Activated naive CD8-positive, alpha-beta T cell (primary cell): ENCODE measurements around the gene CALML5.

Experiments used
- H3K27ac Mint-ChIP-seq: one replicate; pipeline ENCODE4 v1.8.0; 2021; ENCODE audit warnings: mixed read lengths
- H3K27me3 Mint-ChIP-seq: one replicate; pipeline ENCODE4 v1.8.0; 2021; ENCODE audit warnings: mixed read lengths
- H3K36me3 Mint-ChIP-seq: one replicate; pipeline ENCODE4 v1.8.0; 2021; ENCODE audit warnings: mixed read lengths
- H3K4me1 Mint-ChIP-seq: one replicate; pipeline ENCODE4 v1.8.0; 2021; ENCODE audit warnings: low read depth, mixed read lengths
- H3K4me3 Mint-ChIP-seq: one replicate; pipeline ENCODE4 v1.8.0; 2021; ENCODE audit warnings: mild to moderate bottlenecking, mixed read lengths
- H3K9me3 Mint-ChIP-seq: one replicate; pipeline ENCODE4 v1.8.0; 2021; ENCODE audit warnings: low read depth, mixed read lengths

The CALML5 gene

DNA sequence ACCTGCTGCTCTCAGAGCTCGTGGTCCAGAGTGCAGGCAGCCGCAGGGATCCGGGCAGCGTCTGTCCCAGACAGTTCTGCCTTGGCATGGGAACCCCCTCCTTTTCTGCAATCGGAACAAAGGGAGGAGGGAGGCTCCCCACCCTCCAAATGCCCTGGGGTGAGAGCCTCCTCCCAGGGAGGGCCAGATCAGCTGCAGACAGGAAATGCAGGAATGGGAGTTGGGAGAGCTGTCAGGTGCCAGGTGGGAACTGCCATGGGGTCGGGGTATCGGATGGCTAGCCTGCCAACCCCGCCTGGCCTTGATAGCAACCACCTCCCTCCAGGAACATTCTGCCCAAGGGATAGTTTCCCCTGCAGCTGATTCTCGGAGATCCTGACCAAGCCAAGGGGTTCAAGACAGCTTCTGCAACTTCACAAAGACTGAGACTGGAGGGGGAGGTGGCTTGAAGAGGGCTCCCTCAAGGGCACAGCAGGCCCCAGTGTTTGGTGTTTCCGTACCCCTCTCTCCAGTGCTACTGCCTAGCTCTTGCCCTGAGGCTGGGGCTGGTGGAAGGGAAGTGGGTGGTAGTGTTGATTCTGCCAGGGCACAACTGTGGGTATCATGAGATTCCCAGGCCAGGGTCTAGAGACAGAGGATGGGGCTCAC lies at the start of gene CALML5:
Gene CALML5 (minus strand): TSS at position 78 of the 648 bp plus-strand sequence. CDS start 132 bp downstream, outside the sequence.
- H3K4me1 Mint-ChIP-seq = peaks cover 12% of the 10 kb centered on the region
- H3K36me3 Mint-ChIP-seq = no peaks in the 10 kb centered on the region
- H3K9me3 Mint-ChIP-seq = no peaks in the 10 kb centered on the region
- H3K27me3 Mint-ChIP-seq = no peaks in the 10 kb centered on the region
- no peak within 1 kb of the TSS for H3K27ac Mint-ChIP-seq
- H3K4me3 Mint-ChIP-seq = no peak within 1 kb of the TSS

GRCh38 chr10:5547931-5548660 lies 48.7 kb upstream of the CALML5 start:
- peaks cover 6% of the 10 kb centered on the region for H3K9me3 Mint-ChIP-seq
- peaks cover 3% of the 10 kb centered on the region for H3K36me3 Mint-ChIP-seq
- no peak overlapping the region for H3K27ac Mint-ChIP-seq
- H3K4me3 Mint-ChIP-seq = no peak overlapping the region
- H3K4me1 Mint-ChIP-seq = peaks cover 26% of the 10 kb centered on the region
- H3K27me3 Mint-ChIP-seq = no peaks in the 10 kb centered on the region

GRCh38 chr10:5547681-5547930 lies 48.2 kb upstream of the CALML5 start:
- H3K36me3 Mint-ChIP-seq = peaks cover 3% of the 10 kb centered on the region
- H3K4me3 Mint-ChIP-seq = no peak overlapping the region
- no peak overlapping the region for H3K27ac Mint-ChIP-seq
- H3K27me3 Mint-ChIP-seq = no peaks in the 10 kb centered on the region
- H3K9me3 Mint-ChIP-seq = peaks cover 9% of the 10 kb centered on the region
- H3K4me1 Mint-ChIP-seq = peaks cover 21% of the 10 kb centered on the region

DNA sequence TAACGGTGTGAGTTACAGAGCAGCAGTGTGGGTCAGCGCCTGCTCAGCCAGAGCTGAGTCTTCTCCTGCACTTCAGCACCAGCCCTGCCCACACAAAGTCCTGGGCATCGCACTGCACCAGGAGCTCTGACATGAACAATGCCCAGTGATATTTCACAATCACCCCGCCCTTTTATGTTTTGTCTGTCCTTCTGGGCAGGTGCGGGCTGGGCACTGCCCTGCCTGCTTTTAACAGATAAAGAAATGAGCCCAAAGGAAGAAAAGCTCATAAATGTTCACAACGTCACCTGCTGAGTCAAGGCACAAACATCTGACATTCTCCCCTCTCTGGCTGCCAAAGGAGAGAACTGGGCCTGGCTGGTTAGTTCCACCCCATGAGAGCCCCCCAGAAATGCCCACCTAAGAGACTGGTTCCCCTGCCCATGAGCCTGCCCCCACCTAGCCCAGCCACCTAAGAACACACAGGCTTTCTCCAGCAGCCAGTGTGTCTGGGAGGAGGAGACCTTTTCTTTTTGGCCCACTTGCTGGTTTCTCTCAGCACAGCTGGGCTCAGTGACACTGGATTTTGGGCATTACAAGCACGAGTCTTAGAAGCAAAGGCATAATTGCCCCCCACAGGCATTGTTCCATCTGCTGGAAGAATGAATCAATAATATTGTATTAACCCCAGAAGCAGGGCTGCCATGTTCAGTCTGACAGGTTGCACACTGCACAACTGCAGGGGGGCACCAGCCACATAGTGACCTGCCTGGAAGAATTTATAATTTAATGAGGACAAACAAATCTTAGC lies 47.7 kb upstream of the CALML5 start:
- Mint-ChIP-seq H3K4me1 (peaks cover 16% of the 10 kb centered on the region), H3K9me3 (peaks cover 12% of the 10 kb centered on the region), H3K27ac (no peak overlapping the region), H3K36me3 (peaks cover 4% of the 10 kb centered on the region), H3K27me3 (no peaks in the 10 kb centered on the region), H3K4me3 (no peak overlapping the region)

- Mint-ChIP-seq H3K36me3 (peaks cover 6% of the 10 kb centered on the region), H3K9me3 (peaks cover 15% of the 10 kb centered on the region), H3K4me1 (peaks cover 7% of the 10 kb centered on the region), H3K4me3 (no peak overlapping the region), H3K27ac (no peak overlapping the region), H3K27me3 (no peaks in the 10 kb centered on the region)
Measured at GRCh38 chr10:5545778-5546710, 46.7 kb upstream of the CALML5 start.

DNA sequence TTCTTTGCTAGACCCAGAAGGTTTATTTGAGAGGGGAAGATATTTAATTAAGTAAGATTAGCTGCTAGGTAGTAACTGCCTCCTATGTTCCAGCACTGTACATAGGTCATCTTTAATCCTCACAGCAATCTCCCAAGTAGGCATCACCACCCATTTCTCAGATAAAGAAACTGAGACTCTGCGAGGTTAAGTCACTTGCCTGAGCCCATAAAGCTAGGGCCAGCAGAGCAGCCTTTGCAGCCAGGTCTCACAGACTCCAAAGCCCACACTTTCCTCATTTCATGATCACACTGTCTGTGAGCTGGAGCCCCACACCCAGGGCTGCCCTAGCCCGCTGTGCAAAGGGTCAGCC lies 46.0 kb upstream of the CALML5 start:
- H3K9me3 Mint-ChIP-seq = peaks cover 15% of the 10 kb centered on the region
- H3K4me1 Mint-ChIP-seq = peaks cover 3% of the 10 kb centered on the region
- no peaks in the 10 kb centered on the region for H3K27me3 Mint-ChIP-seq
- peaks cover 6% of the 10 kb centered on the region for H3K36me3 Mint-ChIP-seq
- no peak overlapping the region for H3K4me3 Mint-ChIP-seq
- H3K27ac Mint-ChIP-seq = no peak overlapping the region

DNA sequence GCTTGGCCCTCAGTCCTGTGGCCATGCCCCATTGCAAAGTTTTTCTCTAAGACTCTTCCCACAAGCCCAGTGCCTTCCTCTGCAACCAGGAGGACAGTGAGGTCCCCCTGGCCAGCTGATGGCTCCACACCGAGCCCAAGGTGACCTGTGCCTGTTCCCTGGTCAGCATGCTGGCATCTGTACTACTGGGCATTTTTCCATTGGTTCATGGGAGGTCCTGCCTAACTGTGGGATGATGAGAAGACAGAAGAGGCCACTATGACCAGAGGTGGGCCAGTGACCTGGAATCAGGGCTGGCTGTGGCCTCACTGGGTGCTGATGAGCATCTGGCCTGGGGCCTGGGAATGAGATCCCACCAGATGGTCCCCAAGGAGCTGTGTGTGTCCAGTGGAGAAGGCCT lies 45.6 kb upstream of the CALML5 start:
- H3K9me3 Mint-ChIP-seq = peaks cover 15% of the 10 kb centered on the region
- no peak overlapping the region for H3K4me3 Mint-ChIP-seq
- no peaks in the 10 kb centered on the region for H3K27me3 Mint-ChIP-seq
- peaks cover 2% of the 10 kb centered on the region for H3K4me1 Mint-ChIP-seq
- no peak overlapping the region for H3K27ac Mint-ChIP-seq
- H3K36me3 Mint-ChIP-seq = peaks cover 6% of the 10 kb centered on the region

- no peak overlapping the region for H3K27ac Mint-ChIP-seq
Measured at GRCh38 chr10:5544216-5544805, 44.9 kb upstream of the CALML5 start.

DNA sequence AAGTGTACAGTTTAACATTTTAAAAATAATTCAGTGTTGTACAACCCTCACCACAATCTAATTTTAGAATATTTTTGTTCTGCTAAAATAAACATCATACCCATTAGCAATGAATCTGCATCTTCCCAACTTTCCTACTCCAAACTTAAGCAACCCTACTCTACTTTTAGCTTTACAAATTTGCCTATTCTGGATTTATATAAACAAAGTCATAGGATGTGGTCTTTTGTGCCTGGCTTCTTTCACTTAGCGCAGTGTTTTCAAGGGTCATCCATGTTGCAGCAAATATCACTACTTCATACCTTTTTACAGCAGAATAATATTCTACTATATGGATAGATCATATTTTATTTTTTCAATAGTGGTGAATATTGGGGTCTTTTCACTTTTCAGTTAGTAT lies 44.3 kb upstream of the CALML5 start:
- H3K4me1 Mint-ChIP-seq = peaks cover 2% of the 10 kb centered on the region
- H3K36me3 Mint-ChIP-seq = peaks cover 6% of the 10 kb centered on the region
- no peak overlapping the region for H3K27ac Mint-ChIP-seq
- H3K9me3 Mint-ChIP-seq = peaks cover 15% of the 10 kb centered on the region
- no peak overlapping the region for H3K4me3 Mint-ChIP-seq
- H3K27me3 Mint-ChIP-seq = no peaks in the 10 kb centered on the region

More at GRCh38 chr10:5544216-5544805, 44.9 kb upstream of the CALML5 start:
- peaks cover 6% of the 10 kb centered on the region for H3K36me3 Mint-ChIP-seq
- no peaks in the 10 kb centered on the region for H3K27me3 Mint-ChIP-seq
- H3K9me3 Mint-ChIP-seq = peaks cover 15% of the 10 kb centered on the region
- H3K4me1 Mint-ChIP-seq = no peaks in the 10 kb centered on the region
- no peak overlapping the region for H3K4me3 Mint-ChIP-seq

DNA sequence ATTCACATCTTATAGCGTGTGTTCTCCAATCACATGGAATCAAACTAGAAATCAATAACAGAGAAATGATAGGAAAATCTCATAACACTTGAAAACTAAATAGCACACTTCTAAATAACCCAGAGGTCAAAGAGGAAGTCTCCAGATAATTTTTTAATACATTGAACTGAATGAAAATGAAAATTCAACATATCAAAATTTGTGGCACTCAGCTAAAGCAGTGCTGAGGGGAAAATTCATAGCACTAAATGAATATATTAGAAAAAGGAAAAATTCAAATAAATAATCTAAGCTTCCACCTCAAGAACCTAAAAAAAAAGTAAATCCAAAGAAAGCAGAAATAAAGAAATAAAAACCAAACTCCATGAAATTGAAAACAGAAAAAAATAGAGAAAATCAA lies 42.7 kb upstream of the CALML5 start:
- Mint-ChIP-seq H3K27ac (no peak overlapping the region), H3K9me3 (peaks cover 15% of the 10 kb centered on the region), H3K27me3 (no peaks in the 10 kb centered on the region), H3K4me3 (no peak overlapping the region), H3K36me3 (peaks cover 6% of the 10 kb centered on the region), H3K4me1 (peaks cover 2% of the 10 kb centered on the region)

- peaks cover 15% of the 10 kb centered on the region for H3K9me3 Mint-ChIP-seq
- H3K4me1 Mint-ChIP-seq = peaks cover 2% of the 10 kb centered on the region
- H3K27ac Mint-ChIP-seq = no peak overlapping the region
- peaks cover 6% of the 10 kb centered on the region for H3K36me3 Mint-ChIP-seq
- no peak overlapping the region for H3K4me3 Mint-ChIP-seq
- no peaks in the 10 kb centered on the region for H3K27me3 Mint-ChIP-seq
Measured at GRCh38 chr10:5540891-5541290, 41.5 kb upstream of the CALML5 start.

DNA sequence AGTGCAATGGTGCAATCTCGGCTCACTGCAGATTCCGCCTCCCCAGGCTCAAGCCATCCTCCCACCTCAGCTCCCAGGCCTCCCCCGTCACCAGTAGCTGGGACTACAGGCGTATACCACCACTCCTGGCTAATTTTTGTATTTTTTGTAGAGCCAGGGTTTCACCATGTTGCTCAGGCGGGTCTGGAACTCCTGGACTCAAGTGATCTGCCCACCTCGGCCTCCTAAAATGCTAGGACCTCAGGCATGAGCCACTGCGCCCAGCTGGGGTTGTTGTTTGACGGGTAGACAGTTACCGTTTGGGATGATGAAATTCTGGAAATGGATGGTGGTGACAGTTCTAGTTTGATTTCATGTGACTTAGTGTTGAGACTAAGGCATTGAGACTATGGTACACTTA lies 40.7 kb upstream of the CALML5 start:
- Mint-ChIP-seq H3K9me3 (peaks cover 15% of the 10 kb centered on the region), H3K36me3 (peaks cover 6% of the 10 kb centered on the region), H3K27ac (no peak overlapping the region), H3K27me3 (no peaks in the 10 kb centered on the region), H3K4me1 (peaks cover 2% of the 10 kb centered on the region), H3K4me3 (no peak overlapping the region)

DNA sequence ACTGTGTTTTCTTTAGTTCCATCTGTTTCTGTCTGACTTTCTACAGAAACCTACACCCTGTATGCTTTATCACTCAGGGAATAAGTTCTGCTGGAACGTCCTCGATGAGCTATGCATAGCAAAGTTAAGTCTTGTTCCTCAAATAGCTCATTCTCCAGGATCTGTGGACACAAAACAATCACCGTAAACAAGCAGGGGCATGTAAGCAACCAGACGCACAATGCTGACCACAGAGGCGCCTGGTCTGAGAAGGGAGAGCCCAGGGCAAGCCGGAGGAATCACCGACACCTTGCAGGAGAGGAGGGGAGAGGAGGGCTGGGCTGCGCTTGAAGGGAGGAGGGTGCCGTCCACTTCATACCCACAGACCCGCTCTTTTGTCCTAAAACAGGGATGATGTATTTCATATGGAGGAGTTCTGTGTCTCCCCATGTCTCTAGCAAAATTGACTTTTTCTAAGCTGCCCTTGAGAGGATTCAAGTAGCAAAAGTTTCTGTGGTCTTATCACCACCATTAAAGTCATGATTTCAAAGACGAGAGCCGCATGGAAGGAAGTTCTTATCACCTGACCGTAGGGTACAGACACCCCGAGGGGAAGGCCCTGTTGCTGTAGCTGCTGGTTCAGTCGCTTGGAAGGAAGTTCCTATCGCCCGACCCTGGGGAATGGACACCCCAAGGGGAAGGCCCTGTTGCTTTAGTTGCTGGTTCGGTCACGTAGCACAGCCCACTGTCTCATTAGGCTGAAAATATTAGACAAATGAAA lies 39.7 kb upstream of the CALML5 start:
- peaks cover 2% of the 10 kb centered on the region for H3K4me1 Mint-ChIP-seq
- peaks cover 6% of the 10 kb centered on the region for H3K36me3 Mint-ChIP-seq
- no peak overlapping the region for H3K4me3 Mint-ChIP-seq
- no peak overlapping the region for H3K27ac Mint-ChIP-seq
- peaks cover 15% of the 10 kb centered on the region for H3K9me3 Mint-ChIP-seq
- H3K27me3 Mint-ChIP-seq = no peaks in the 10 kb centered on the region

GRCh38 chr10:5538446-5538845 lies 39.1 kb upstream of the CALML5 start:
- Mint-ChIP-seq H3K9me3 (peaks cover 10% of the 10 kb centered on the region), H3K4me3 (no peak overlapping the region), H3K36me3 (peaks cover 4% of the 10 kb centered on the region), H3K27ac (no peak overlapping the region), H3K4me1 (peaks cover 2% of the 10 kb centered on the region), H3K27me3 (no peaks in the 10 kb centered on the region)
